ENCODE results near the gene CCDC187.

Gene CCDC187

GRCh38 chr9:136289651-136290507 is 14.0 kb downstream of the CCDC187 start:
- no peak overlapping the region for H3K27ac ChIP-seq
- no peak for DNase-seq (ENCODE audit: low read depth, low spot score)

- H3K27ac ChIP-seq: no peak overlapping the region
- DNase-seq (ENCODE audit: low read depth, low spot score): no peak
Observed at GRCh38 chr9:136287960-136288753, 15.7 kb downstream of the CCDC187 start.

GRCh38 chr9:136286987-136287379 is 16.9 kb downstream of the CCDC187 start:
- H3K27ac ChIP-seq: no peak overlapping the region
- DNase-seq (ENCODE audit: low read depth, low spot score): no peak

- no peak overlapping the region for H3K27ac ChIP-seq
- DNase-seq (ENCODE audit: low read depth, low spot score): no peak
Observed at GRCh38 chr9:136286359-136286986, 17.4 kb downstream of the CCDC187 start.

- no peak overlapping the region for H3K27ac ChIP-seq
- DNase-seq (ENCODE audit: low read depth, low spot score): no peak
Observed at GRCh38 chr9:136285501-136286358, 18.2 kb downstream of the CCDC187 start.

- no peak overlapping the region for H3K27ac ChIP-seq
- DNase-seq (ENCODE audit: low read depth, low spot score): no peak
Observed at GRCh38 chr9:136284951-136285350, 18.9 kb downstream of the CCDC187 start.

- DNase-seq (ENCODE audit: low read depth, low spot score): no peak
- H3K27ac ChIP-seq: no peak overlapping the region
Observed at GRCh38 chr9:136284311-136284710, 19.6 kb downstream of the CCDC187 start.

- DNase-seq (ENCODE audit: low read depth, low spot score): no peak
- H3K27ac ChIP-seq: no peak overlapping the region
Observed at GRCh38 chr9:136283291-136284235, 20.3 kb downstream of the CCDC187 start.

GRCh38 chr9:136282272-136282861 is 21.5 kb downstream of the CCDC187 start:
- H3K27ac ChIP-seq: no peak overlapping the region
- DNase-seq (ENCODE audit: low read depth, low spot score): no peak

GRCh38 chr9:136281421-136282271 is 22.2 kb downstream of the CCDC187 start:
- no peak overlapping the region for H3K27ac ChIP-seq
- DNase-seq (ENCODE audit: low read depth, low spot score): no peak

- no peak overlapping the region for H3K27ac ChIP-seq
- no peak for DNase-seq (ENCODE audit: low read depth, low spot score)
Observed at GRCh38 chr9:136280535-136281315, 23.2 kb downstream of the CCDC187 start.

- H3K27ac ChIP-seq: no peak overlapping the region
- DNase-seq (ENCODE audit: low read depth, low spot score): no peak
Observed at GRCh38 chr9:136279471-136279870, 24.4 kb downstream of the CCDC187 start.

- DNase-seq (ENCODE audit: low read depth, low spot score): no peak
- no peak overlapping the region for H3K27ac ChIP-seq
Observed at GRCh38 chr9:136278894-136279293, 25.0 kb downstream of the CCDC187 start.

- no peak overlapping the region for H3K27ac ChIP-seq
- DNase-seq (ENCODE audit: low read depth, low spot score): no peak
Observed at GRCh38 chr9:136278221-136278620, 25.7 kb downstream of the CCDC187 start.

GRCh38 chr9:136277746-136278145 is 26.1 kb downstream of the CCDC187 start:
- H3K27ac ChIP-seq: no peak overlapping the region
- no peak for DNase-seq (ENCODE audit: low read depth, low spot score)

- DNase-seq (ENCODE audit: low read depth, low spot score): no peak
Observed at GRCh38 chr9:136276716-136277115, 27.2 kb downstream of the CCDC187 start.

More at GRCh38 chr9:136276716-136277115, 27.2 kb downstream of the CCDC187 start:
- no peak overlapping the region for H3K27ac ChIP-seq

Data from epithelial cell of prostate (primary cell).